ENCODE data around the gene CYYR1.

The CYYR1 gene

GRCh38 chr21:26423511-26423910 lies 149.6 kb downstream of the CYYR1 start:
- no peak for DNase-seq

- DNase-seq = no peak
Observed at GRCh38 chr21:26422706-26423105, 150.4 kb downstream of the CYYR1 start.

GRCh38 chr21:26422138-26422537 lies 150.9 kb downstream of the CYYR1 start:
- no peak for DNase-seq

GRCh38 chr21:26421724-26422123 lies 151.4 kb downstream of the CYYR1 start:
- no peak for DNase-seq
